GM19467 (cell line): ENCODE measurements around the gene HSPG2.
"Not testable (repeated sequence)": the region's sequence is repeated elsewhere in the genome, so short reads cannot be mapped to it uniquely, and the experiment has no call there.

ENCODE experiments used
- ATAC-seq: cut with Tn5 transposase; IDR thresholded peaks from one replicate; pipeline ENCODE4 v1.9.1; 2021; ENCODE audit warnings: mild to moderate bottlenecking, moderate library complexity; ENCODE audit not compliant: unreplicated experiment

Gene HSPG2

GRCh38 chr1:21935393-21935804 lies 1.7 kb downstream of the HSPG2 start:
- no peak for ATAC-seq

GRCh38 chr1:21933397-21934248 lies 3.5 kb downstream of the HSPG2 start:
- ATAC-seq = no peak

GRCh38 chr1:21932127-21932526 lies 5.0 kb downstream of the HSPG2 start:
- ATAC-seq = no peak

GRCh38 chr1:21931171-21932093 lies 5.7 kb downstream of the HSPG2 start:
- no peak for ATAC-seq

GRCh38 chr1:21930629-21931170 lies 6.4 kb downstream of the HSPG2 start:
- no peak for ATAC-seq

GRCh38 chr1:21930080-21930571 lies 7.0 kb downstream of the HSPG2 start:
- ATAC-seq = no peak

GRCh38 chr1:21927533-21928237 lies 9.4 kb downstream of the HSPG2 start:
- no peak for ATAC-seq

GRCh38 chr1:21926814-21927532 lies 10.1 kb downstream of the HSPG2 start:
- ATAC-seq = no peak

GRCh38 chr1:21926065-21926464 lies 11.0 kb downstream of the HSPG2 start:
- no peak for ATAC-seq

- no peak for ATAC-seq
Measured at GRCh38 chr1:21925334-21925940, 11.7 kb downstream of the HSPG2 start.

- ATAC-seq = no peak
Measured at GRCh38 chr1:21924503-21925005, 12.6 kb downstream of the HSPG2 start.

- ATAC-seq = no peak
Measured at GRCh38 chr1:21922090-21923013, 14.8 kb downstream of the HSPG2 start.

- no peak for ATAC-seq
Measured at GRCh38 chr1:21921100-21921875, 15.8 kb downstream of the HSPG2 start.

GRCh38 chr1:21919520-21919919 lies 17.6 kb downstream of the HSPG2 start:
- no peak for ATAC-seq

- ATAC-seq = not testable (repeated sequence)
Measured at GRCh38 chr1:21917239-21917631, 19.9 kb downstream of the HSPG2 start.

- ATAC-seq = no peak
Measured at GRCh38 chr1:21916447-21917238, 20.5 kb downstream of the HSPG2 start.
